H1 (cell line): ENCODE measurements around the gene RERE. TPM values are rescaled to one million over a fixed set of nuclear protein-coding genes. Genes with fewer than 3 reads are reported as not detected.

ENCODE experiments used
- CTCF ChIA-PET: fragments of 300-600 bp; sonication (Branson Sonifier 250); formaldehyde crosslinking; loops from one replicate; lab custom pipeline; 2021; ENCODE audit not compliant: partially characterized antibody; lab: Charles Lee
- POLR2A ChIA-PET: fragments of 300-600 bp; sonication (Branson Sonifier 250); formaldehyde crosslinking; loops from one replicate; lab custom pipeline; 2021; ENCODE audit warnings: inconsistent platforms; ENCODE audit not compliant: partially characterized antibody; lab: Charles Lee
- DNase-seq, 2 experiments: peaks; one replicate each; pipeline versions ENCODE4 v3.0.0 to v3.0.0-alpha.2; 2010 to 2022; ENCODE audit warnings: low spot score in 2 of 2, low read depth in 1 of 2, mixed read lengths in 1 of 2
- FAIRE-seq: peaks from 2 replicates; lab custom pipeline; 2011; peaks lifted over from hg19 to GRCh38; lab: Jason Lieb, UNC
- H2AFZ ChIP-seq: 2 replicates; pipeline ENCODE4 v1.8.1; 2012; ENCODE audit warnings: low read length, inconsistent platforms
- H2AK5ac ChIP-seq: 2 replicates; pipeline ENCODE4 v1.6.1; 2013; ENCODE audit warnings: low read depth, low read length
- H2BK120ac ChIP-seq: replicated peaks from 2 replicates; pipeline ENCODE3; 2013; ENCODE audit warnings: low read depth, low read length, inconsistent platforms
- H2BK12ac ChIP-seq: 2 replicates; pipeline ENCODE4 v1.6.1; 2013; ENCODE audit warnings: low read depth, low read length
- H2BK15ac ChIP-seq: 2 replicates; pipeline ENCODE4 v1.6.1; 2013; ENCODE audit warnings: low read length
- H2BK20ac ChIP-seq: 2 replicates; pipeline ENCODE4 v1.6.1; 2013; ENCODE audit warnings: low read length
- H2BK5ac ChIP-seq: 2 replicates; pipeline ENCODE4 v1.6.1; 2013; ENCODE audit warnings: low read depth, low read length
- H3K14ac ChIP-seq: 2 replicates; pipeline ENCODE4 v1.6.1; 2013; ENCODE audit warnings: inconsistent platforms; ENCODE audit not compliant: insufficient read length
- H3K18ac ChIP-seq: 2 replicates; pipeline ENCODE4 v1.6.1; 2013; ENCODE audit warnings: low read length; ENCODE audit errors: extremely low read depth
- H3K23ac ChIP-seq: 2 replicates; pipeline ENCODE4 v1.6.1; 2013; ENCODE audit warnings: inconsistent platforms; ENCODE audit not compliant: insufficient read length
- H3K23me2 ChIP-seq: 2 replicates; pipeline ENCODE4 v1.6.1; 2013; ENCODE audit warnings: low read depth, low read length
- H3K27ac ChIP-seq: 2 replicates; pipeline ENCODE4 v1.6.1; 2011; ENCODE audit warnings: low read depth, low read length, inconsistent platforms
- H3K27me3 ChIP-seq, 4 experiments: replicated peaks in 1 of 4; 1 replicate in 1 of 4; 2 replicates in 3 of 4; pipeline versions ENCODE4 v1.6.1 to v1.8.1; 2011 to 2013; ENCODE audit warnings: low read length in 3 of 4, mild to moderate bottlenecking in 3 of 4, inconsistent platforms in 2 of 4, mixed read lengths in 2 of 4, moderate library complexity in 1 of 4; ENCODE audit not compliant: control insufficient read depth in 3 of 4, insufficient read depth in 3 of 4; ENCODE audit errors: extremely low read depth in 1 of 4
- H3K36me3 ChIP-seq, 4 experiments: 2 replicates each; pipeline versions ENCODE4 v1.6.1 to v1.8.1; 2011 to 2013; ENCODE audit warnings: mild to moderate bottlenecking in 4 of 4, low read length in 3 of 4, moderate library complexity in 2 of 4, control low read depth in 1 of 4, inconsistent platforms in 1 of 4; ENCODE audit not compliant: insufficient read depth in 4 of 4, control insufficient read depth in 2 of 4
- H3K4ac ChIP-seq: replicated peaks from 2 replicates; pipeline ENCODE3; 2013; ENCODE audit warnings: low read length, low read depth, mixed read lengths, inconsistent platforms; ENCODE audit not compliant: insufficient read length
- H3K4me1 ChIP-seq, 4 experiments: replicated peaks in 1 of 4; 1 replicate in 1 of 4; 2 replicates in 3 of 4; pipeline versions ENCODE4 v1.6.1 to v1.8.1; 2011 to 2013; ENCODE audit warnings: low read length in 3 of 4, inconsistent platforms in 2 of 4, mixed read lengths in 1 of 4; ENCODE audit not compliant: insufficient read depth in 4 of 4, control insufficient read depth in 3 of 4
- H3K4me2 ChIP-seq, 2 experiments: 2 replicates each; pipeline versions ENCODE4 v1.6.1 to v1.8.1; 2011 to 2013; ENCODE audit warnings: low read depth in 2 of 2, low read length in 2 of 2, control low read depth in 1 of 2, inconsistent platforms in 1 of 2, mild to moderate bottlenecking in 1 of 2; ENCODE audit not compliant: insufficient read depth in 1 of 2
- H3K4me3 ChIP-seq, 4 experiments: fragments of 200-600, 300-600 bp in 1 of 4; sonication (generic), shearing (Covaris generic), sonication (Bioruptor Twin) in 1 of 4; 2 replicates each; pipeline versions ENCODE4 v1.5.1 to v1.8.1; 2011 to 2016; ENCODE audit warnings: low read length in 4 of 4, low read depth in 3 of 4, control low read depth in 2 of 4, inconsistent platforms in 2 of 4, mild to moderate bottlenecking in 2 of 4, mixed read lengths in 1 of 4, moderate library complexity in 1 of 4; ENCODE audit not compliant: insufficient read depth in 2 of 4; ENCODE audit errors: extremely low read depth in 1 of 4
- H3K56ac ChIP-seq: replicated peaks from 2 replicates; pipeline ENCODE3; 2013; ENCODE audit warnings: low read depth, mild to moderate bottlenecking, mixed read lengths, low read length, inconsistent platforms; ENCODE audit not compliant: insufficient read length
- H3K79me1 ChIP-seq: 2 replicates; pipeline ENCODE4 v1.6.1; 2013; ENCODE audit warnings: low read depth, low read length, control low read depth
- H3K79me2 ChIP-seq, 2 experiments: 2 replicates each; pipeline versions ENCODE4 v1.6.1 to v1.8.1; 2012 to 2013; ENCODE audit warnings: low read length in 2 of 2, mild to moderate bottlenecking in 2 of 2, inconsistent platforms in 1 of 2; ENCODE audit not compliant: insufficient read depth in 2 of 2, control insufficient read depth in 1 of 2
- H3K9ac ChIP-seq, 4 experiments: replicated peaks in 1 of 4; 1 replicate in 1 of 4; 2 replicates in 3 of 4; pipeline versions ENCODE4 v1.6.1 to v1.8.1; 2011 to 2013; ENCODE audit warnings: low read depth in 3 of 4, low read length in 3 of 4, control low read depth in 2 of 4, mild to moderate bottlenecking in 2 of 4, moderate library complexity in 2 of 4, inconsistent platforms in 1 of 4; ENCODE audit errors: extremely low read depth in 1 of 4
- H3K9me3 ChIP-seq, 2 experiments: 2 replicates each; pipeline versions ENCODE4 v1.6.1 to v1.8.1; 2012 to 2013; ENCODE audit warnings: mild to moderate bottlenecking in 2 of 2, moderate library complexity in 2 of 2, control low read depth in 1 of 2, inconsistent platforms in 1 of 2, low read depth in 1 of 2, low read length in 1 of 2, mixed read lengths in 1 of 2; ENCODE audit not compliant: insufficient read depth in 2 of 2
- H4K20me1 ChIP-seq, 2 experiments: replicated peaks in 1 of 2; 2 replicates each; pipeline versions ENCODE3 to v1.8.1; 2011 to 2013; ENCODE audit warnings: inconsistent platforms in 2 of 2, low read length in 2 of 2, mild to moderate bottlenecking in 1 of 2; ENCODE audit not compliant: insufficient read depth in 2 of 2, control insufficient read depth in 1 of 2
- H4K5ac ChIP-seq: 2 replicates; pipeline ENCODE4 v1.6.1; 2013; ENCODE audit warnings: low read length, low read depth, mixed read lengths, inconsistent platforms; ENCODE audit not compliant: insufficient read length
- H4K8ac ChIP-seq: 2 replicates; pipeline ENCODE4 v1.8.0; 2013; ENCODE audit warnings: mild to moderate bottlenecking, moderate library complexity, low read length, inconsistent platforms; ENCODE audit not compliant: insufficient read depth; ENCODE audit errors: extremely low read depth
- H4K91ac ChIP-seq: replicated peaks from 2 replicates; pipeline ENCODE3; 2013; ENCODE audit warnings: low read length, mixed read lengths, inconsistent platforms; ENCODE audit not compliant: insufficient read length
- SIN3A ChIP-seq, 2 experiments: IDR thresholded peaks in 1 of 2; conservative IDR thresholded peaks in 1 of 2; 2 replicates each; pipeline ENCODE4 v1.6.1; 2011 to 2012; ENCODE audit warnings: low read length in 2 of 2, improper control_type of control experiment in 1 of 2, low read depth in 1 of 2, mild to moderate bottlenecking in 1 of 2
- WGBS, 2 experiments: shearing (Covaris generic) in 1 of 2; methylation state at CpG; one replicate each; pipeline versions ENCODE4 v1.1.6 to v1.1.7; 2013 to 2015; ENCODE audit warnings: low lambda C conversion rate in 2 of 2, mixed read lengths in 2 of 2, inconsistent platforms in 1 of 2, low coverage in 1 of 2, missing lambda C conversion rate in 1 of 2; ENCODE audit not compliant: insufficient replicate concordance in 2 of 2, insufficient coverage in 1 of 2, insufficient read length in 1 of 2; ENCODE audit errors: extremely low coverage in 1 of 2, missing lambda C conversion rate in 1 of 2; 5-methylcytosine and 5-hydroxymethylcytosine counted together
- polyA plus RNA-seq, 7 experiments: library from polyadenylated mRNA; depleted of rRNA in 3 of 7; stranded (reverse) in 5 of 7; unstranded in 2 of 7; fragments of >200 nt in 5 of 7; fragments of 200-250 nt in 2 of 7; gene quantifications; 1 replicate in 5 of 7; 2 replicates in 1 of 7; 4 replicates in 1 of 7; pipeline versions ENCODE4 v1.2.1 to v1.2.3, GENCODE V29; 2011 to 2013; ENCODE audit warnings: missing spikeins in 2 of 7, mixed read lengths in 2 of 7
- total RNA-seq: library from RNA; stranded (reverse); fragmentation: NEBNext Ultra II Directional; extraction: Animal tissue kit (Norgen Biotek cat#: 25700); gene quantifications from 2 replicates; pipeline ENCODE4 v1.2.1, GENCODE V29; 2021

RERE gene
- total and polyA plus RNA-seq, 2 of the 8 experiments (the other 6 are each of a cell fraction or from before 2014, with no cell fraction given) = 15.3 to 142 TPM

- Histone ChIP-seq H3K14ac (no peak overlapping the region), H3K4me3 (no peak overlapping the region), H2AK5ac (0 out of 2 replicates have a peak overlapping the region, but pooled peaks have one; percentile 32), H3K4ac (no peak overlapping the region), H3K4me1 (peaks cover 5 to 24% (median 11%) of the 10 kb centered on the region in 4 experiments; a peak in 6 of 7 replicates), H2BK12ac (no peak overlapping the region), H3K79me1 (peaks cover 13% of the 10 kb centered on the region), H4K20me1 (peaks cover 40 to 58% of the 10 kb centered on the region in 2 experiments), H3K27me3 (no peaks in the 10 kb centered on the region), H3K18ac (0 out of 2 replicates have a peak overlapping the region, but pooled peaks have one; percentile 11), H2AFZ (no peak overlapping the region), H2BK120ac (no peak overlapping the region), H3K9me3 (no peaks in the 10 kb centered on the region), H3K23me2 (no peaks in the 10 kb centered on the region)
- ChIA-PET POLR2A (interaction anchor here (0.6 kb wide), 1 partner anchor 561 kb away, joined by 3 read pairs; no protein-coding TSS in a partner anchor), CTCF (interaction anchor here (0.7 to 7.5 kb wide), 17 partner anchors 9 to 299 kb away, joined by 3 to 58 read pairs (median 4); no protein-coding TSS in a partner anchor)
- WGBS, 2 experiments = 76% methylated on average over 2 of the region's 2 CpGs; no CpG with 5 or more reads in 1 of the 2 experiments
- TF ChIP-seq SIN3A (conservative IDR thresholded peaks at IDR 0.05 in 1 of 2, IDR thresholded peaks at IDR 0.05 in 1 of 2; ENCODE audit: low read depth in 1 of 2, low read length in 2 of 2) = no peak
- TF ChIP-seq, all 59 proteins: peak for 0
- Histone ChIP-seq H3K56ac (no peak overlapping the region), H4K8ac (no peak overlapping the region), H2BK20ac (no peak overlapping the region), H2BK5ac (no peak overlapping the region), H2BK15ac (no peak overlapping the region), H3K23ac (no peak overlapping the region), H3K9ac (no peak overlapping the region), H3K27ac (peak overlapping the region; percentile 11; the same call in 1 of the 2 replicates), H4K5ac (no peak overlapping the region), H3K79me2 (peaks cover 38 to 99% of the 10 kb centered on the region in 2 experiments), H3K36me3 (no peaks in the 10 kb centered on the region), H4K91ac (no peak overlapping the region), H3K4me2 (no peak overlapping the region)
- DNase-seq = no peak
- FAIRE-seq = no peak
Observed at GRCh38 chr1:8670371-8670818, 147.0 kb downstream of the RERE start.
